GM19035 (cell line): ENCODE data around the gene GALNT17.
"Not testable (repeated sequence)": the region's sequence is repeated elsewhere in the genome, so short reads cannot be mapped to it uniquely, and the experiment has no call there.

ENCODE experiments used
- ATAC-seq: cut with Tn5 transposase; IDR thresholded peaks from one replicate; pipeline ENCODE4 v1.9.1; 2021; ENCODE audit not compliant: unreplicated experiment

GALNT17 gene

DNA sequence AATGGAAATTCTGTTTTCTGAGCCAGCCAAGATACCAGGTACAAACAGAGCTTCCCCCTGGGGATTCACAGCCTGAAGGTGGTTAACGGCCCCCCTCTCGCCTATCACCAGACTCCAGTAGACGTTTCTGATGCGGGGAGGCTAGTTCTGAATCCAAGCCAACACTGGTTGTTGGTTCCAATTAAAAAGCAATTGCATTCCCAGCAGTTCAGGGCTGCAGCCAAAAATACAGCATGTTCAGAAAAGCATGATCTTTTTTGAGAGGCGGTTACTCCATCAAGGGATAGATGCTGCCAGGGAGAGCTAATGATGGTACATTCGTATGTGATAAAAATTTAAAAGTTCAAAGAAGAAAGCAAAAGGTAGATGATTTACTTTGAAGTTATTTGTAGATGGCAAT lies 481.0 kb downstream of the GALNT17 start:
- ATAC-seq: no peak

- no peak for ATAC-seq
Observed at GRCh38 chr7:71613313-71613712, 481.4 kb downstream of the GALNT17 start.

DNA sequence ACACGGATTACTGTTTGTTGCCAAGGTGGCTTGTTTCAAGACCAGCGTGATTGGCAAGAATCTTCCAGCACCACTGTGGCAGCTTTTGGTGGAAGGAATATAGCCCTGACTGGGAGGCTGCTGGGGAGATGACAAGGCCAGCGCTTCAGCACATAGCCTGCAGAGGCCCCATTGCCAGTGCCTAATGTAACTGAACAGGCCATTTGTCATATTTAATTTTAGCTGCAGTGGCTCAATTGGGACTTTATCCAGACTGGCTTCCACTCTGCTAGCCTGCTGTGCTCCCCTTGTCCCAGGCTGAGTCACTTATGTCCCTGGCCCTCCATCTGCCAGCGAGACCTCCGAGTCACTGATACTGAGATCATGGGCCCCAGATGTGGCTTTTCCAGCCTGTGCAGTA lies 483.1 kb downstream of the GALNT17 start:
- ATAC-seq: no peak

GRCh38 chr7:71616217-71616616 lies 484.3 kb downstream of the GALNT17 start:
- no peak for ATAC-seq

- ATAC-seq: no peak
Observed at GRCh38 chr7:71618278-71618677, 486.3 kb downstream of the GALNT17 start.

GRCh38 chr7:71625545-71625944 lies 493.6 kb downstream of the GALNT17 start:
- no peak for ATAC-seq

DNA sequence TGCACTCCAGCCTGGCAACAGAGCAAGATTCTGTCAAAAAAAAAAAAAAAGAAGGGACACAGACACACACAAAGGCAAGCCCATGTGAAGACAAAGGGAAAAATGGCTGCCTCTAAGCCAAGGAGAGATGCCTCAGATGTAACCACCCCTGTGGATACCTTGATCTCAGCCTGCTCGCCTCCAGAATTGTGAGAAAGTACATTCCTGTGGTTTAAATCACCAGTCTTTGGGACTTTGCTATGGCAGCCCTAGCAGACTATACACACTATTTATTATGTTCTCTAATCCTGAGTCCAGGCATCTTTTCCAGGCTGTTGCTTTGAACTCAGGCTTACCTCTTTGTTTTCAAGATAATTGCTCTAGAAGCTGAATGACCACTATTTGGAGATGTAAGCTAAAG lies 494.3 kb downstream of the GALNT17 start:
- ATAC-seq: no peak

- no peak for ATAC-seq
Observed at GRCh38 chr7:71627651-71628050, 495.7 kb downstream of the GALNT17 start.

DNA sequence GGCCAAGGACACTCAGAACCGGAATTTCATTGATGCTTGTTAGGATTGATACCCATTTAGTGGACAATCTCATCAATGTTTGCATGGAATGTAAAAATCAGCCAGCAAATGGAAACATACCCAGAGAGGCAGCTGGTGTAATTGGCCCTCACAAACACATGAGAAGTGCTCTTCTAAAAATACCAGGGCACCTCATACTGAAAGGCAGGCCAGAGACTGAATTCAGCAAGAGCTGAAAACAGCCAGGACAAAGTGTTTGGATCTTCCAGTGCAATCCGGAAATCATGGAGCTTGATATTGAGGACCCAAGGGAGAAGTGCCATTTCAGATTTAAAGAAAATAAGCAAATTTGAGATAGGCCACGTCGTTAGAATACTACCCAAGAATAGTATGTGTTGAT lies 498.6 kb downstream of the GALNT17 start:
- ATAC-seq: no peak

GRCh38 chr7:71633551-71634008 lies 501.6 kb downstream of the GALNT17 start:
- ATAC-seq: no peak

GRCh38 chr7:71635849-71636248 lies 503.9 kb downstream of the GALNT17 start:
- not testable (repeated sequence) for ATAC-seq

DNA sequence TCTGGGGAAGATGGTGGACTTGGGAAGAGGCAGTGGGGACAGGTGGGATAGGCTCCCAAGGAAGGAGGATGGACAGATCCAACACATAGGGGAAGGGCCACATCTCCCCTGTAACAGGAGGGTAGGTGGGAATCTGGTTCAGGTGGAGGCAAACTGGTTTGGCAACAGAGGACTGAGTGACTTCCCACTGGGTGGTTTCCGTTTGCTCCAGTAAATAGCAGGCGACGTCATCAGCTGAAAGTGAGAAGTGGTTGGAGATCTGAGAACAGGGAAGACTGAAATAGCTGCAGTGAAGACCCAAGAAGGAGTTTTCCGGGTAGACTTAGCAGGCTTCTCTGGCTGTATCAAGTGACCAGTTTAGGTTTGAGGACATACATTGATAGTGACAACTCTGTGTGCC lies 504.4 kb downstream of the GALNT17 start:
- ATAC-seq: no peak

DNA sequence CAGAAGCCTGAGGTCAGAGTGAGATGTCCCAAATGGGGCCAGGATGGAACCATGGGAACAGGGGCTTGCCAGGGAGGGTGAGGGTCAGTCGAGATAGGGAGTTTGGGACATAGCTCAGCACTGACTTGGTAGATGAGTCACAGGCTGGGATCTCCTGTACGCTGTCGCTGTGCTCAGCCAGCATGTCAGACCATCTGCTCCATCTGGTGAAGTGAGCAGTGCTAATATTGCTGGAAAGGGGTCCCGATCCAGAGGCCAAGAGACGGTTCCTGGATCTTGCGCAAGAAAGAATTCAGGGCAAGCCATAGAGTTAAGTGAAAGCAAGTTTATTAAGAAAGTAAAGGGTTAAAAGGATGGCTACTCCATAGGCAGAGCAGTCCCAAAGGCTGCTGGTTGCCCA lies 505.6 kb downstream of the GALNT17 start:
- no peak for ATAC-seq

DNA sequence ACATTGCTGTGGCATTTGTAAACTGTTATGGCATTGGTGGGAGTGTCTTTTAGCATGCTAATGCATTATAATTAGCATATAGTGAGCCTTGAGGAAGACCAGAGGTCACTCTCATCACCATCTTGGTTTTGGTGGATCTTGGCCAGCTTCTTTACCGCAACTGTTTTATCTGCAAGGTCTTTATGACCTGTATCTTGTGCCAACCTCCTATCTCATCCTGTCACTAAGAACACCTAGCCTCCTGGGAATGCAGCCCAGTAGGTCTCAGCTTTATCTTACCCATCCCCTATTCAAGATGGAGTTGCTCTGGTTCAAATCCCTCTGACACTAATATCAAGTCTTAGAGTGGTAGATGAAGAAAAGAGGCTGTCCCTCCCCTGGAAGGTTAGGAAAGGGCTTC lies 506.2 kb downstream of the GALNT17 start:
- no peak for ATAC-seq

- ATAC-seq: no peak
Observed at GRCh38 chr7:71639382-71640085, 507.6 kb downstream of the GALNT17 start.

GRCh38 chr7:71643031-71643430 lies 511.1 kb downstream of the GALNT17 start:
- ATAC-seq: not testable (repeated sequence)

- no peak for ATAC-seq
Observed at GRCh38 chr7:71645836-71646235, 513.9 kb downstream of the GALNT17 start.

- no peak for ATAC-seq
Observed at GRCh38 chr7:71649812-71650211, 517.9 kb downstream of the GALNT17 start.

GRCh38 chr7:71650653-71651337 lies 518.9 kb downstream of the GALNT17 start:
- no peak for ATAC-seq

GRCh38 chr7:71652510-71652909 lies 520.6 kb downstream of the GALNT17 start:
- no peak for ATAC-seq

DNA sequence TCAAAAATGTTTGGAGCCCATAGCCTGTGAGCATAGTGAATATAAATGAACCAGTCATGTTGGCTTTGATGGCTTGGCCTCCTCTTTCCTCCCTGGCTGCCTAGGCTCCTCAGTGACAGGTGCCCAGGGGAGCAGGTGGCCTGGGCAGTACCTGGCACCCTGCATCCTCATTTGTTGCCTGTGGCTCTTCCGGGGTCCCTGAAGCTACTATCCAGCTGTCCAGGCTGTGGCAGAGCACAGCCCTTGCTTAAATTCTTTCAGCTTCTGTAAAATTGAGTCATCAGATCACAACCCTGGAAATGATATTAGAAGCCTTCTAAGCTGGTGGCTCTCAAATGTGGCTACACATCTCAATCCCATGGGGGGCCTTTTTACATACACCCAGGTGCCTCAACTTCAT lies 525.4 kb downstream of the GALNT17 start:
- ATAC-seq: no peak

DNA sequence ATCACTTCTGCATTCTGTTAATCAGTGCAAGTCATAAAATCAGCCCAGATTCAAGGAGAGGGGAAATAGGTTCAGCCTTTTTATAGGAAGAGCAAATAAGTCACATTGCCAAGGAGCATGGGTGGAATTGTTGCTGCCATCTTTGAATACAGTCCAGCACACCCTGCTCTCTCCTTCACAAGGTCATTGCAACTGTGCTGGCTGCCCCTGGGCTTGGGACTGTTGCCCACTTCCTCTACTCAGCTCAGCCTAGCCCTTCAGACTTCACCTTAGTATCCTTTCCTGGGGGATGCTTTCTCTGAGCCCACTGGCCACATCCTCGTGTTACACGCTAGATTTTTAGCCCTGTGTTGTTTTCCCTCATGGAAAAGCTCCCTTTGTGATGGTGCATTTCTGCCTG lies 527.7 kb downstream of the GALNT17 start:
- no peak for ATAC-seq
